ENCODE measurements around the gene TFB2M. TPM values are rescaled to one million over a fixed set of nuclear protein-coding genes. Genes with fewer than 3 reads are reported as not detected.

The TFB2M gene
- total RNA-seq, 2 experiments from 2014 or later: 8.0 to 9.0 TPM

DNA sequence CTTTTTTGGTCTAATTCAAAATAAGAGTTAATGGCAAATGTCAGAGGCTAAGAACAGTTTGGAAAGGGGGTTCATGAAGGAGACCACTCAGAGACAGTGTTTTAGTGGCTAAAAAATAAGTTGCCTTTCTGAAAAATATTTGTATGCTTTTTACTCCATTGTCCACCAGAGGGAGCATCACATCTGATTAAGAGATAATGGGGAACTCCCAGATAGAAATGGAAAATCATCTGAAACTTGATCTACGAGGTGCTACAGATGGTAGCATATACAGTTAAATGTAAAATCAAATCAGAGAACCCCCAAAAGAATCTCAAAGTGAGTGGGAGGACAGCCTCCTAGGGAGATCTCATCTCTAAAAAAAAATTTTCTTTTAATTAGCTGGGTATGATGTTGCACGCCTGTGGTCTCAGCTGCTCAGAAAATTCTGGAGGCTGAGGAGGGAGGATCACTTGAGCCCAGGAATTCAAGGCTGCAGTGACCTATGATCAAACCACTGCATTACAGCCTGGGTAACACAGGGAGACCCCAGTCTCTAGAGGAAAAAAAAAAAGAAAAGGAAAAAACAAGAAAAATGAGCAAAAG, 68.6 kb downstream of the TFB2M start:
- Mint-ChIP-seq H3K27ac (no peak overlapping the region), H3K4me3 (no peak overlapping the region), H3K27me3 (no peaks in the 10 kb centered on the region), H3K36me3 (ENCODE audit: low read depth) (no peaks in the 10 kb centered on the region), H3K4me1 (ENCODE audit: low read depth) (peaks cover 17% of the 10 kb centered on the region), H3K9me3 (no peaks in the 10 kb centered on the region)
- TF ChIP-seq, protein P1, sequence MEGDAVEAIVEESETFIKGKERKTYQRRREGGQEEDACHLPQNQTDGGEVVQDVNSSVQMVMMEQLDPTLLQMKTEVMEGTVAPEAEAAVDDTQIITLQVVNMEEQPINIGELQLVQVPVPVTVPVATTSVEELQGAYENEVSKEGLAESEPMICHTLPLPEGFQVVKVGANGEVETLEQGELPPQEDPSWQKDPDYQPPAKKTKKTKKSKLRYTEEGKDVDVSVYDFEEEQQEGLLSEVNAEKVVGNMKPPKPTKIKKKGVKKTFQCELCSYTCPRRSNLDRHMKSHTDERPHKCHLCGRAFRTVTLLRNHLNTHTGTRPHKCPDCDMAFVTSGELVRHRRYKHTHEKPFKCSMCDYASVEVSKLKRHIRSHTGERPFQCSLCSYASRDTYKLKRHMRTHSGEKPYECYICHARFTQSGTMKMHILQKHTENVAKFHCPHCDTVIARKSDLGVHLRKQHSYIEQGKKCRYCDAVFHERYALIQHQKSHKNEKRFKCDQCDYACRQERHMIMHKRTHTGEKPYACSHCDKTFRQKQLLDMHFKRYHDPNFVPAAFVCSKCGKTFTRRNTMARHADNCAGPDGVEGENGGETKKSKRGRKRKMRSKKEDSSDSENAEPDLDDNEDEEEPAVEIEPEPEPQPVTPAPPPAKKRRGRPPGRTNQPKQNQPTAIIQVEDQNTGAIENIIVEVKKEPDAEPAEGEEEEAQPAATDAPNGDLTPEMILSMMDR (IDR thresholded peaks at IDR 0.05): peak; percentile 75
- POLR2A ChIA-PET: interaction anchor here (1.7 kb wide), 1 partner anchor 9 kb away, joined by 5 read pairs; the partner anchor contains the start of gene SMYD3
- Histone ChIP-seq H3K36me3 (ENCODE audit: insufficient read depth, low read length) (no peaks in the 10 kb centered on the region), H3K4me3 (ENCODE audit: low read length) (no peak overlapping the region), H3K27ac (ENCODE audit: low read depth in 1 of 2, low read length in 2 of 2) (no peak overlapping the region), H3K9me3 (ENCODE audit: control insufficient read depth in 1 of 2, insufficient read depth in 1 of 2, low read length in 2 of 2) (no peaks in the 10 kb centered on the region), H3K27me3 (ENCODE audit: control insufficient read depth in 1 of 2, insufficient read depth in 2 of 2, low read length in 2 of 2) (no peaks in the 10 kb centered on the region), H3K4me1 (ENCODE audit: insufficient read depth, low read length) (no peaks in the 10 kb centered on the region)
- ATAC-seq (ENCODE audit: poor library complexity): peak; percentile 78
- DNase-seq: peak in 4 of 14 experiments; percentile 31 to 84 (median 81)
- intact Hi-C loops (cut with DNase I, micrococcal nuclease): loop anchor here (1.0 kb wide), 2 partner anchors 202 to 257 kb away; no protein-coding TSS in a partner anchor
- CTCF ChIA-PET: interaction anchor here (0.9 to 1.1 kb wide), 4 partner anchors 8 to 256 kb away, joined by 3 to 5 read pairs (median 4); partner anchors contain the start of gene SMYD3

DNA sequence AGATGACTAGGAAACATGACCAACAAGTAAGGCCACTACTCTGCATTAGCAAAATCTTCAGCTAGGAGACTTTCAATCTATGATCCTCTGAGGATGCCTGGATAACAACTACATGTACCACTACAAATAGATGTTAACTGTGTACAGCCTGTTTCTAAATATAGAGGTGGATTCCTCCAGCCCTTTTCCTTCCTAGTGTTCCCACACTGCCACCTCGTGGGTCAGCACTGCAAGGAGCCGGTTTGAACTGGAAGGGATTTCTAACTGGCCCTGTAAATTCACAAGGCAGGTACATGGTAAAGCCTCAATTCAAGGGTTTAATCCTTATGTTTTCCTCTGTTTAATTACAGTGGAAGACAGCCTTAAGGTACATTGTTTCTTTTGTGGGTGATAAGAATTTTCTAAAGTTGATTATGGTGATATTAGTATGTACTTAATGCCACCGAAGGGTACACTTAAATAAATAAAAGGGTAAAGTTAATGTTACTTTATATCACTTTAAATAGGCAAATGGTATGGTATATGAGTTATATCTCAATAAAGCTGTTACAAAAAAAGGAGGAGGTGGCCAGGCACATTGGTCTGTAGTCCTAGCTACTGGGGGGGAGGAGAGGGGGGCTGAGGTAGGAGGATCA, 73.3 kb downstream of the TFB2M start:
- peaks cover 14% of the 10 kb centered on the region for H3K4me1 Mint-ChIP-seq (ENCODE audit: low read depth)
- no peaks in the 10 kb centered on the region for H3K27me3 Mint-ChIP-seq
- H3K36me3 Mint-ChIP-seq (ENCODE audit: low read depth): no peaks in the 10 kb centered on the region
- ChIA-PET POLR2A (no interaction called here), CTCF (no interaction called here)
- no peak overlapping the region for H3K4me3 Mint-ChIP-seq
- no peaks in the 10 kb centered on the region for H3K4me1 ChIP-seq (ENCODE audit: insufficient read depth, low read length)
- no peaks in the 10 kb centered on the region for H3K9me3 Mint-ChIP-seq
- intact Hi-C loops (cut with DNase I, micrococcal nuclease): loop anchor here in 1 of 2 experiments (5.0 kb wide), 2 partner anchors 480 to 1340 kb away; partner anchors contain the start of gene KIF26B
- DNase-seq (peak in 7 of 14 experiments; percentile 12 to 37 (median 20)), ATAC-seq (ENCODE audit: poor library complexity) (no peak)
- no peaks in the 10 kb centered on the region for H3K27me3 ChIP-seq (ENCODE audit: control insufficient read depth in 1 of 2, insufficient read depth in 2 of 2, low read length in 2 of 2)
- H3K36me3 ChIP-seq (ENCODE audit: insufficient read depth, low read length): no peaks in the 10 kb centered on the region
- TF ChIP-seq, protein P1 (IDR thresholded peaks at IDR 0.05): peak; percentile 52
- H3K4me3 ChIP-seq (ENCODE audit: low read length): no peak overlapping the region
- H3K27ac Mint-ChIP-seq: no peak overlapping the region
- no peaks in the 10 kb centered on the region for H3K9me3 ChIP-seq (ENCODE audit: control insufficient read depth in 1 of 2, insufficient read depth in 1 of 2, low read length in 2 of 2)
- no peak overlapping the region for H3K27ac ChIP-seq (ENCODE audit: low read depth in 1 of 2, low read length in 2 of 2)

GRCh38 chr1:246491551-246492053, 74.5 kb downstream of the TFB2M start:
- Mint-ChIP-seq H3K27me3 (no peaks in the 10 kb centered on the region), H3K4me1 (ENCODE audit: low read depth) (peaks cover 10% of the 10 kb centered on the region), H3K4me3 (no peak overlapping the region), H3K36me3 (ENCODE audit: low read depth) (no peaks in the 10 kb centered on the region), H3K9me3 (no peaks in the 10 kb centered on the region), H3K27ac (no peak overlapping the region)
- Histone ChIP-seq H3K9me3 (ENCODE audit: control insufficient read depth in 1 of 2, insufficient read depth in 1 of 2, low read length in 2 of 2) (no peaks in the 10 kb centered on the region), H3K27me3 (ENCODE audit: control insufficient read depth in 1 of 2, insufficient read depth in 2 of 2, low read length in 2 of 2) (no peaks in the 10 kb centered on the region), H3K36me3 (ENCODE audit: insufficient read depth, low read length) (no peaks in the 10 kb centered on the region), H3K4me3 (ENCODE audit: low read length) (no peak overlapping the region), H3K4me1 (ENCODE audit: insufficient read depth, low read length) (no peaks in the 10 kb centered on the region), H3K27ac (ENCODE audit: low read depth in 1 of 2, low read length in 2 of 2) (no peak overlapping the region)
- intact Hi-C loops (cut with DNase I, micrococcal nuclease): loop anchor here in 1 of 2 experiments (5.0 kb wide), 2 partner anchors 479 to 1339 kb away; partner anchors contain the start of gene KIF26B
- TF ChIP-seq, protein P1 (IDR thresholded peaks at IDR 0.05): no peak
- ChIA-PET CTCF (no interaction called here), POLR2A (no interaction called here)
- ATAC-seq (ENCODE audit: poor library complexity) (no peak), DNase-seq (no peak)

Other genes with a start within 250 kb of the TFB2M start
- gene SMYD3, start 59.0 kb downstream of the TFB2M start, total RNA-seq: 10 to 100 TPM; 18.8 to 19.6 TPM
- gene CNST, start 195 bp upstream of the TFB2M start, total RNA-seq: 10 to 100 TPM; 71.9 to 72.6 TPM
- 1 to 10 TPM; 2.3 to 2.6 TPM for gene SCCPDH, start 158.1 kb upstream of the TFB2M start, total RNA-seq